Heart right ventricle (tissue), 16 donors: ENCODE results near the gene SLIT3. TPM values are rescaled to one million over a fixed set of nuclear protein-coding genes. Genes with fewer than 3 reads are reported as not detected.
A peak's percentile ranks its signal among the peaks of the same experiment; 100 is the strongest.

Experiments used
- ATAC-seq, 8 donors: fragments of 200-7000 bp; cut with Tn5 transposase; one replicate each; pipeline ENCODE4 v1.9.1; 2020; ENCODE audit warnings: mild to moderate bottlenecking in 8 of 8, moderate library complexity in 8 of 8, moderate number of reproducible peaks in 1 of 8
- DNase-seq, 2 donors: peaks; one replicate each; pipeline ENCODE4 v3.0.0-alpha.2; 2020
- H3K27ac ChIP-seq, 10 donors: fragments of 200-600 bp; sonication (generic) in 2 of 10; one replicate each; pipeline versions ENCODE4 v1.5.0 to v1.8.0; 2020 to 2022; ENCODE audit warnings: mild to moderate bottlenecking in 3 of 10
- H3K27me3 ChIP-seq, 7 donors: fragments of 200-600 bp; one replicate each; pipeline ENCODE4 v1.8.0; 2021 to 2022; ENCODE audit warnings: mild to moderate bottlenecking in 2 of 7
- H3K36me3 ChIP-seq, 9 donors: fragments of 200-600 bp; sonication (generic) in 1 of 9; one replicate each; pipeline versions ENCODE4 v1.5.0 to v1.8.0; 2020 to 2022; ENCODE audit warnings: mild to moderate bottlenecking in 2 of 9
- H3K4me1 ChIP-seq, 9 donors: fragments of 200-600 bp; sonication (generic) in 1 of 9; one replicate each; pipeline versions ENCODE4 v1.5.0 to v1.8.0; 2020 to 2022; ENCODE audit warnings: mild to moderate bottlenecking in 4 of 9
- H3K4me3 ChIP-seq, 10 donors: fragments of 200-600 bp; sonication (generic) in 2 of 10; one replicate each; pipeline versions ENCODE4 v1.5.0 to v1.8.0; 2020 to 2022; ENCODE audit warnings: mild to moderate bottlenecking in 7 of 10, moderate library complexity in 2 of 10
- H3K9me3 ChIP-seq, 11 donors: fragments of 200-600 bp in 10 of 11; sonication (generic) in 2 of 11; one replicate each; pipeline versions ENCODE4 v1.5.0 to v1.8.0; 2013 to 2022; ENCODE audit warnings: mild to moderate bottlenecking in 2 of 11, control low read depth in 1 of 11, moderate library complexity in 1 of 11
- WGBS, 2 donors: extraction: QIAGEN DNeasy Blood & Tissue Kit; methylation state at CpG; one replicate each; pipeline ENCODE4 v1.1.7; 2013; ENCODE audit warnings: inconsistent platforms in 1 of 2; 5-methylcytosine and 5-hydroxymethylcytosine counted together
- intact Hi-C, 10 donors: fragments of 100-400 bp; cut with DNase I; formaldehyde crosslinking; loops; one replicate each; pipeline versions ENCODE4 v1.11.1 to v1.14.2; 2022
- polyA plus RNA-seq, 2 donors: library from polyadenylated mRNA; stranded (reverse); fragments of 200-250 nt; gene quantifications; one replicate each; pipeline ENCODE4 v1.2.3, GENCODE V29; 2013
- total RNA-seq, 10 donors: library from RNA; stranded (reverse); fragmentation: NEBNext Ultra II Directional in 3 of 10; extraction: Animal tissue kit (Norgen Biotek cat#: 25700) in 3 of 10; gene quantifications; one replicate each; pipeline versions ENCODE4 v1.2.1 to v1.2.4, GENCODE V29; 2021 to 2023
- TF ChIP-seq, protein P1 (sequence below), 9 donors: fragments of 200-600 bp; sonication (generic) in 2 of 9; IDR thresholded peaks; one replicate each; pipeline versions ENCODE4 v1.5.0 to v1.8.0; 2021 to 2022; ENCODE audit warnings: antibody characterized with exemption in 9 of 9, mild to moderate bottlenecking in 5 of 9, moderate library complexity in 1 of 9
- donor health status: Arrhythmogenic right ventricular cardiomyopathy.
- donor health status: ischemic (EF 13 %, LVEDD 7.1; RV severe dilation, severe dysfunction).
- donor health status: healthy with polysubstance abuse.
- donor health status: DM: no; HTN: yes; CAD: no.
- donor health status: DM: no; HTN: no; CAD: no.
- donor health status: ischemic (EF 25% LVEDD 6.9; RV normal size, moderate dysfunction).
- donor health status: ischemic (EF 25% LVEDD 5.7; RV mildly dilated, moderate dysfunction).
- donor health status: healthy.
- donor health status: DM: yes; HTN: yes; CAD: no.
- donor health status: Ischemic cardiomyopathy.
- donor health status: ischemic (EF 35%, LVEDD 5.7; RV mildly dilated, moderate dysfunction).
- donor health status: nonischemic (EF 11% LVEDD 7.7; RV severe dilation, severe dysfunction).
- donor health status: DM: yes; HTN: yes; CAD: no.
- donor health status: PGD.
- donor health status: ischemic (EF 29% LVEDD 5.4; RV normal size, mild dysfunction).
- donor health status: nonischemic (EF 23%, LVEDD 6.1; RV moderate dilation, normal function).

SLIT3 gene
- total and polyA plus RNA-seq, 12 donors = 2.0 to 29.2 (median 12.1) TPM

DNA sequence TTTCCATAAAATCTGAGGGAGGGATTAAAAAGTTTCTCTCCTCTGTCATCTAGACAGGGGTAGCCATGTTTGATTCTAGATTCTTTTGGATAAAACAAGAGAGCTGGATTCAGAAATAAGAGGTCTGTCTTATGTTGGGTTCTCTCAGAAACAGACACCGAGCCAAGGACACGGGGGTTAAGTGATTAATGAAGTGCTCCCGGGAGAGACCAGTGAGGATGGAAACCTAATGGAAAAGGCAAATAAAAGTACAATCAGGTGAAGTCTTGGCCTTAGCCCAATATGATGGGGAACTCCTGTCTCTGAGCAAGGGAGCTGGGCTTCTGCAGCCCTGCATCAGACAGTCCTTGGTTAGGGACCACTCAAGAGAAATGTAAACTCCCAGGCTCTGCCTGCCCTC is 413.0 kb downstream of the SLIT3 start:
- Histone ChIP-seq H3K9me3 (no peaks in the 10 kb centered on the region), H3K27ac (no peak overlapping the region), H3K36me3 (no peaks in the 10 kb centered on the region), H3K4me3 (no peak overlapping the region), H3K27me3 (no peaks in the 10 kb centered on the region), H3K4me1 (peaks cover 0 to 25% (median 13%) of the 10 kb centered on the region in 9 donors)
- intact Hi-C loops = loop anchor here in 2 of 10 donors (10.0 kb wide), 1 partner anchor 183 kb away; no protein-coding TSS in a partner anchor
- 67 to 70% methylated on average over 3 of the region's 3 CpGs for WGBS, 2 donors
- DNase-seq (no peak), ATAC-seq (no peak)
- TF ChIP-seq, protein P1, sequence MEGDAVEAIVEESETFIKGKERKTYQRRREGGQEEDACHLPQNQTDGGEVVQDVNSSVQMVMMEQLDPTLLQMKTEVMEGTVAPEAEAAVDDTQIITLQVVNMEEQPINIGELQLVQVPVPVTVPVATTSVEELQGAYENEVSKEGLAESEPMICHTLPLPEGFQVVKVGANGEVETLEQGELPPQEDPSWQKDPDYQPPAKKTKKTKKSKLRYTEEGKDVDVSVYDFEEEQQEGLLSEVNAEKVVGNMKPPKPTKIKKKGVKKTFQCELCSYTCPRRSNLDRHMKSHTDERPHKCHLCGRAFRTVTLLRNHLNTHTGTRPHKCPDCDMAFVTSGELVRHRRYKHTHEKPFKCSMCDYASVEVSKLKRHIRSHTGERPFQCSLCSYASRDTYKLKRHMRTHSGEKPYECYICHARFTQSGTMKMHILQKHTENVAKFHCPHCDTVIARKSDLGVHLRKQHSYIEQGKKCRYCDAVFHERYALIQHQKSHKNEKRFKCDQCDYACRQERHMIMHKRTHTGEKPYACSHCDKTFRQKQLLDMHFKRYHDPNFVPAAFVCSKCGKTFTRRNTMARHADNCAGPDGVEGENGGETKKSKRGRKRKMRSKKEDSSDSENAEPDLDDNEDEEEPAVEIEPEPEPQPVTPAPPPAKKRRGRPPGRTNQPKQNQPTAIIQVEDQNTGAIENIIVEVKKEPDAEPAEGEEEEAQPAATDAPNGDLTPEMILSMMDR (IDR thresholded peaks at IDR 0.05) = no peak

DNA sequence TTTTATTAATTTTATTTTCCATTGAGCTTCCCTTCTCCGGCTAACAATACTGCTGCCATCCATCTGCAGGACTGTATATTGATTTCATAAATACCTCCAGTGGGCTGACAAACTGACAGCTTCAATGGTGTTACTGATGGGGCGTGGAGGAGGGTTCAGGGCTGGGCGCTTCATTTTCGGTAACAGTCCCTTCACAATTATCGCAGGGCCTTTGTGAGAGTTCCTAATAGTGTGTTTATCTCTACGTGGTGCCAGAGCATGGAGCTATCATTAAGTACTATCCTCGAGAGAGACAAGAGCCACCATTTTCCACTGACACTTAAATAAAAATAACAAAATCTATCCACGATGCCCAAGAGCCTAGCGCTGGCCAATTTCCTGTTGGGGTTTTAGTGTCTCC is 414.8 kb downstream of the SLIT3 start:
- Histone ChIP-seq H3K36me3 (no peaks in the 10 kb centered on the region), H3K4me1 (peaks cover 0 to 28% (median 13%) of the 10 kb centered on the region in 9 donors), H3K27me3 (no peaks in the 10 kb centered on the region), H3K4me3 (no peak overlapping the region), H3K9me3 (no peaks in the 10 kb centered on the region), H3K27ac (peak overlapping the region in 9 of 10 donors; percentile 22 to 78 (median 56))
- DNase-seq (no peak), ATAC-seq (peak in 7 of 8 donors; percentile 25 to 93 (median 51))
- TF ChIP-seq, protein P1 (IDR thresholded peaks at IDR 0.05) = no peak
- 34 to 37% methylated on average over 9 of the region's 9 CpGs for WGBS, 2 donors
- intact Hi-C loops = loop anchor here in 2 of 10 donors (10.0 kb wide), 1 partner anchor 181 kb away; no protein-coding TSS in a partner anchor

DNA sequence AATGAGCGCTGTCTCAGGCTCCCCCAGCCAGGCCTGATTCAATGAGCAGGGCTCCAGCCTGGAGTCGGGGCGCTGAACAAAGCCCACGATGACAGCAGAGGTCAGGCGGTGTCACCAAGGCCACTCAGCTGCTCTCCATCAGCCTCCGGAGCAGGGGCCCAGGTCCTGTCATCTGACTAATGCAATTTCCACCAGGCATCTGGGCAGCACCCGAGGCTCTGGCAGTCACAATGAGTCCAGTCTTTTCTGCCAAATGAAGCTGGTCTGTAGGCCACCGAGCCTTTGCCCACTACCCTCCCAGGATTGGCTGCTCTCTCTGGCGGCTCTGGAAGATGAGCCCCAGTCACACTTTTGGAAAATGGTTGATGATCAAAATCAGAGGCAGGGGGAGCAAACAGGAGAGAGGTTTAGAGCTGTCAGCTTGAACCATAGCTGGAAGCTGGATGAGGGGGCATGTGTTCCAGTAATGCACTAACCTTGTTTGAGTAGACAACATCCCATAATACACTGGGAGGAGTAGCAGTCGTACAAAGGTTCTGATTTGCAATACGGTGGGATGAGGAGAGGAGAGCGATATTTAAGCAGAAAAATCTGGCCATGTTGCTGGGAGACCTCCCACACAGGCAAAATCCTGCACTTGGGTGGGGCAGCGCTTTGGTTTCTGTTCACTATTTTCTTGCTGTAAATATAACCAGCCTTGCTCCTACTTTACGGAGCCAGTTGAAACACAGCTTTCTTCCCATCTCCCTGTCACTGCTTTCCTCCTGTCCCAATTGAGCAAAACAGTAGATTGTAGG is 415.4 kb downstream of the SLIT3 start:
- WGBS, 2 donors = 47% methylated on average over 14 of the region's 14 CpGs
- DNase-seq (peak; percentile 23 to 63), ATAC-seq (peak; percentile 54 to 88 (median 86))
- no peaks in the 10 kb centered on the region for H3K36me3 ChIP-seq
- TF ChIP-seq, protein P1 (IDR thresholded peaks at IDR 0.05) = no peak
- no peaks in the 10 kb centered on the region for H3K27me3 ChIP-seq
- intact Hi-C loops = loop anchor here in 2 of 10 donors (10.0 kb wide), 1 partner anchor 181 kb away; no protein-coding TSS in a partner anchor
- no peaks in the 10 kb centered on the region for H3K9me3 ChIP-seq
- peaks cover 0 to 29% (median 13%) of the 10 kb centered on the region in 9 donors for H3K4me1 ChIP-seq
- peak overlapping the region in 9 of 10 donors; percentile 39 to 78 (median 56) for H3K27ac ChIP-seq
- H3K4me3 ChIP-seq = no peak overlapping the region

DNA sequence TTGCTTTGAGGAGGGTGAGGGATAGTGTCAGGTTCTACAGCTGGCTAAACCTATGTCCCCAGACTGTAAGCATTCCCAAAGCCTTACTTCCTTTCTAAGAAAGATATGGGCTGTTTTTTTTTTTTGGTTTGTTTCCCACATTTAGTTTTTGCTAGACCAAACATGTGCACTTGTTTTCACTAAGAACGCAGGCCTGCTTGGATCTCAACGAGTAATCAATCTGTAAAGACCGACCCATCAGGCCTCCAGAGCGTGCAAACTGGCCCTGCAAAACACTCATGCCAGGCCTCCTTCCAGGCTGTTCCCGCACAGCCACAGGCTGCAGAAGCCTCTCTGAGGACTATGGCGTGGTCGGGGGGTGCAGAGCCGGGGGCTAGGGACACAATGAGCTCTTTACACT is 416.9 kb downstream of the SLIT3 start:
- no peak for ATAC-seq
- Histone ChIP-seq H3K9me3 (no peaks in the 10 kb centered on the region), H3K4me3 (no peak overlapping the region), H3K27ac (no peak overlapping the region), H3K36me3 (no peaks in the 10 kb centered on the region), H3K4me1 (peaks cover 0 to 44% (median 15%) of the 10 kb centered on the region in 9 donors), H3K27me3 (no peaks in the 10 kb centered on the region)
- WGBS, 2 donors = 63 to 70% methylated on average over 8 of the region's 8 CpGs
- intact Hi-C loops = loop anchor here in 2 of 10 donors (10.0 kb wide), 1 partner anchor 179 kb away; no protein-coding TSS in a partner anchor
- DNase-seq = no peak
- TF ChIP-seq, protein P1 (IDR thresholded peaks at IDR 0.05) = no peak
